Measurements from ENCODE around the gene RBMS3. TPM values are rescaled to one million over a fixed set of nuclear protein-coding genes. Genes with fewer than 3 reads are reported as not detected.
"Not testable (repeated sequence)": the region's sequence is repeated elsewhere in the genome, so short reads cannot be mapped to it uniquely, and the experiment has no call there.

RBMS3 gene
- polyA plus RNA-seq, 4 donors, result 13.0 to 43.1 (median 15.7) TPM

DNA sequence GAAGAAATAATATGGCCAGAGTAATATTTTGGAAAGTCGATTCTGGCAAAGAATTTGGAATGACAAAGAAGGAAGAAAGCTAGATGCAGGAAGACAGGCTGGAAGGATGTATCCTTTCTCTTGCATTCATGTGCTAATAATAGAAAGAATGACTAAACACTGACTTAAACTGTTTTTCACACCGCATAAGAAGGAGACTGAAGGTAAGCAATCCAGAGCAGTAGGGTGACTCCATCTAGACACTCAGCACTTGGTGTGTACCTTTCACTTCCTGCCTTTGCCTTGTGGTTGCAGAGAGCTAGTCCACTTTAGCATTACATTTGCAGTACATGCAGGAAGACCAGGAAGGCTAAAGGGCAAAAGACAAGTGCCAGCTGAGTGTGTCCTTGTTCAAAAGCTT is 234.6 kb downstream of the RBMS3 start:
- no peak for DNase-seq (ENCODE audit: low read depth in 4 of 4, low spot score in 3 of 4)

GRCh38 chr3:29516164-29516563 is 235.3 kb downstream of the RBMS3 start:
- DNase-seq (ENCODE audit: low read depth in 4 of 4, low spot score in 3 of 4), result no peak

GRCh38 chr3:29520764-29521163 is 239.9 kb downstream of the RBMS3 start:
- no peak for DNase-seq (ENCODE audit: low read depth in 4 of 4, low spot score in 3 of 4)

- DNase-seq (ENCODE audit: low read depth in 4 of 4, low spot score in 3 of 4), result no peak
Observed at GRCh38 chr3:29521293-29521692, 240.4 kb downstream of the RBMS3 start.

- no peak for DNase-seq (ENCODE audit: low read depth in 4 of 4, low spot score in 3 of 4)
Observed at GRCh38 chr3:29521751-29522150, 240.9 kb downstream of the RBMS3 start.

GRCh38 chr3:29524433-29524832 is 243.6 kb downstream of the RBMS3 start:
- not testable (repeated sequence) for DNase-seq (ENCODE audit: low read depth in 4 of 4, low spot score in 3 of 4)

GRCh38 chr3:29525254-29525881 is 244.5 kb downstream of the RBMS3 start:
- DNase-seq (ENCODE audit: low read depth in 4 of 4, low spot score in 3 of 4), result peak in 3 of 4 donors; percentile 40 to 42 (median 41)

DNA sequence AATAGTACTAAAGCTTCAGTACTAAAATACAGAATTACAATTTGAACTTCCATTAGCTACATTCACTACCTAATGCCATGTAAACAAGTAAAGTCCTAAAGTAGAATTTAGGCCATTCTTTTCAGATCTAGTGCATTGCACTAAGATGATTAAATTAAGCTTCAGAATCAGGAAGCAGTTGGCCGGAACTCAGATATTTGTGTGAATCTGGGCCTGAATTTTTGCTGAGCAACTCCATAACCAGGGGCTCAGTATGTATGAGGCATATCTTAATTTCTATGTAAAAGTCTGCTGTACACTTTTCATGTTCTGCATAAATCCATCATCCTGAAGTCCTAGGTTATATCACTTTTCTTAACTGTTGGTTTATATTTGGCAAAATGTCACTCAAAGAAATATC is 246.4 kb downstream of the RBMS3 start:
- DNase-seq (ENCODE audit: low read depth in 4 of 4, low spot score in 3 of 4), result no peak

DNA sequence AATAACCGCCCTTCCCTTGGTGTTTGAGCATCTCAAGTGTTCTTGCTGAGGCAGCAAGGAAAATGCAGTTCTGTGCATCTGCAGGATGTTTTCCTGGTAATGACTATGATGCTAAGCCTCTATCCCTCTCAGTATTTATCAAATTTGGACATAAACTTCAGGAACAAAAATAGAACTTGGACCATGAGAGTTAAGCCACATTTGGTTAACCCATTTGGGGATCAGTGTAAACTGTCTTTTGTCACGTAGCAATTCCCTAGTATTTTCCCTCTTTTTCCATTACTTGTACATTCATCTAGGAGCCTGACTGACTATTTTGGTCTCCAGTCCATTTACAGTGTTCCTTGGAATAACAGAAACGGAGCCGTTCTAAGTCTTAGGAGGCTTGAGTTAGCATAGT is 250.8 kb downstream of the RBMS3 start:
- DNase-seq (ENCODE audit: low read depth in 4 of 4, low spot score in 3 of 4), result no peak

- DNase-seq (ENCODE audit: low read depth in 4 of 4, low spot score in 3 of 4), result no peak
Observed at GRCh38 chr3:29532473-29532872, 251.6 kb downstream of the RBMS3 start.

DNA sequence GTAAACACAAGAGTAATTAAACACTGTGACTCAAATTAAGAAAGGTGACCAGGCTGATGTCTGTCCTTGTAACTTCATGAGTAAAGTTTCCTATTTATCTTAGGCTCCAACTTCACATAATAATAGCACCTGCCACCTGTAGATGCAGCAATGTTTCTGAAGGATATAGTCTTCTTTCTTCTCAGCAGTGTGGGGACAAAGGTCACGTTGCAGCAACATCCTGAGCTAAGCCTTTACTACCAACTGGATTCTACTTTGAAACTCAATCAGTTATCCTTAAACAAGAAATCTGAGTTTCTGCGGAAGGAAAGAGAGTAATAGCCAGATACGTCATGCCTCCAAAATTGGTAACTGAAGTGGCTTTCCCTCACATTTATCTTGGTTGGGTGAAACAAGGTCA is 253.1 kb downstream of the RBMS3 start:
- DNase-seq (ENCODE audit: low read depth in 4 of 4, low spot score in 3 of 4), result no peak

DNA sequence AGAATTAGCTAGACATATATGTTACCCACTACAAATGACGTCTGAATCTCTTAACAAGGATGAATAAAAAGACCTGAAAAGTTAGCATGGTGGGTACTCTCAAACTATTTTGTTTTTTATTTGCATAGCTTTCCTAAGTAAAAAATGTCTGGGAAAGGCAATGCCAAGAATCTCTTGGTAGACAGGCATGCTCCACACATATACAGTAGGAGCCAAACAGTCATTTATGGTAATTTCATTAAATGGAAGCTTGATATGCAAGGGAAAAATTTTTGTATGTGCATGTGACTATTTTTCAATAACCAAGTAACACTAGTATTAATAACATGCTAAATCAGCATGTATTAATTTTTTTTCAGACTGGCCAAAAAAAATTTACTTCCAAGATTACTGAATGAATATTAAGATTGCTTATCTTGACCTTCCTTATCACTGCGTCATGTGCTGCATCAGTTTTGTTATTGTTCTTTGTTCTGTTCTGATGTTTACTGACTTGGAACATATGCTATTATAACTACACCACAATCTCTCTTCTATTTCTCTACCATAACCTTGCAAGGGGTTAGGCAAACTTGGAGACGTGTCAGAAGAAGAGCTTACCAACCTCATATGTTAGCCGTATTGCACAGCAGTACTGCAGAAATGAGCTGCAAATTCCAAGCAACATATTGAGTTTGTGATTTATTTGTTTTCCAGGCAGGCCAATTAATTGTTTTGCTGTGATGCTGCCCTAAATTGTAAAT is 255.3 kb downstream of the RBMS3 start:
- no peak for DNase-seq (ENCODE audit: low read depth in 4 of 4, low spot score in 3 of 4)

DNA sequence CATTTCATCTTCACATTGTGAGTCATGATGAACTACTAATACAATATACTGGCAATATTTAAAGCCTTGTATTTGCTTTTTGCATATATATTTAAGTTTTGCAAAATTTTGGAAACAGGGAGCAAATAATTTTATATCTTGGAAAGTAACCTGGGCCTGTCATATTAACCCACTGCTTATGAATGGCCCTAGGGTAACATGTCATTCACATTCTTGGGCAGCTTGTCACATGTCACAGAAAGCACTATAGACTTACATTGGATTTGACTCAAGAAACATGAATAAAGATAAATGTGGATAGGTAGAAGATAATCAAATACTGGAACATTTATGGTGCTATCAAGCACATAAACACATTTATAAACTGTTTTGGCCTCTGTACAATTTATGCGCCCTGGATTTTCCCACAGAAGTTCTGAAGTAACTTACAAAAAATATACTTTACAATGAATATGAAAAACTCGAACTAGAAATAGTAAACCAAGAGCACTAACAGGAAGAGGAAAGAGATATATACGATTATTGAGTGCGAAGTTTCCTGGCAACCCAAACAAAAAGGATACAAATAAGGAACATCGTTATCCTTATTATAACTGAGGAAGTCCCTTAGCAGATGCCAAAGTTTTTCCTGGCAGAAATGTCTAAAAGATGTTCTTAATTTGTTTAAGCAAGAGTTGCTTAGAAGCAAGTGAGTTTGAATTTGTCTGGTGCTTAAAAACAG is 257.2 kb downstream of the RBMS3 start:
- DNase-seq (ENCODE audit: low read depth in 4 of 4, low spot score in 3 of 4), result no peak

DNA sequence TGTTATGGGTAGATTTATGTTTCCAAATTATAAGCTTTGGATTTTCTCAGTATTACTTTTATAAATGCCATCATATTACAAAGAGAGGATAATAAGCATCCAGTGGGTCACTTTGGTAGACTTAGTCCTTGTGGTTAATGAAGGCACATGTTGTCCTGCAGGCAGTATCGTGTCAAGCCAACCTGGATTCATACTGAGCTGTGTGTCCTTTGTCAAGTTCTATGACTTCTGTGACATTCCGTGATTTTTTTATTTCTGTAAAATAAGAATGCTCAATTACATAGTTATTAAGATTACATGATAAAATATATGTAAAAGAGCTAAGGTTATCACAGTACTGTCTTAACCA is 257.7 kb downstream of the RBMS3 start:
- DNase-seq (ENCODE audit: low read depth in 4 of 4, low spot score in 3 of 4), result no peak

GRCh38 chr3:29540544-29540943 is 259.7 kb downstream of the RBMS3 start:
- DNase-seq (ENCODE audit: low read depth in 4 of 4, low spot score in 3 of 4), result no peak

- no peak for DNase-seq (ENCODE audit: low read depth in 4 of 4, low spot score in 3 of 4)
Observed at GRCh38 chr3:29544701-29545363, 264.0 kb downstream of the RBMS3 start.

GRCh38 chr3:29545615-29546014 is 264.7 kb downstream of the RBMS3 start:
- no peak for DNase-seq (ENCODE audit: low read depth in 4 of 4, low spot score in 3 of 4)

- DNase-seq (ENCODE audit: low read depth in 4 of 4, low spot score in 3 of 4), result no peak
Observed at GRCh38 chr3:29552051-29552450, 271.2 kb downstream of the RBMS3 start.

DNA sequence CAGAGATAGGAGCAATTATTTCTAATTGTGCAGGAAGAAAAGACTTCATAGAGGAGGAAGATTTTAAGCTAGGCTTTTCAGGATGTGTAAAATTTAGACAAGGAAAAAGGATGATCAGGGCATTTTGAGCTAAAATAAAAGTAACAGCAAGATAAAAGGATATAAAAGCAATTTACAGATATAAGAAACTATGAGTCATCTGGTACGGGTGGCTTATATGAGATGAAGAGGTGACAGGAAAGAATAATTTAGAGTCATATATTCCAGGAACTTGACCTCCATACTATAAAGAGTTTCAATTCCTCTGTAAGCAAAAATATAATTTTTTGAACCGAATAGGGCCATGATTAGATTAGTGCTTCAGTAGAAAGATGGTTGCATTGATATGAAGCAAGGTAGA is 273.7 kb downstream of the RBMS3 start:
- no peak for DNase-seq (ENCODE audit: low read depth in 4 of 4, low spot score in 3 of 4)

DNA sequence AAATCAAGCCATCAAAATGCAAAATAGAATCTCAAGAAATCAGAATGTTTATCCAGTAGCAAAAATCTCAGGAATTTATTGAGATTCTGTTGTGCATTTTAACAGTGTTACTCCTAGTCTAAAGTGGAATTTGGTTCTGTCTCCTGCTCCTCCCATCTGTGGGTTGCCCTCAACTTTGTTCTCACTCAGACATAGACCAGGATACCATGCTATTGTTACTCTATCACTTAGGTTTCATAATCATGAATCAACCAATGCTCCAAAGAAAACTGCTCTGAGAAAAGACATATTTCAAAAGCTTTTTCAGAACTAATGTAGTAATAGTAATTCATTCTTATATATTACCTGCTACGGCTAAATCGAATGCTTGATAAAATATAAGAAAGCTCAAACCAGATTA is 274.7 kb downstream of the RBMS3 start:
- DNase-seq (ENCODE audit: low read depth in 4 of 4, low spot score in 3 of 4), result no peak

DNA sequence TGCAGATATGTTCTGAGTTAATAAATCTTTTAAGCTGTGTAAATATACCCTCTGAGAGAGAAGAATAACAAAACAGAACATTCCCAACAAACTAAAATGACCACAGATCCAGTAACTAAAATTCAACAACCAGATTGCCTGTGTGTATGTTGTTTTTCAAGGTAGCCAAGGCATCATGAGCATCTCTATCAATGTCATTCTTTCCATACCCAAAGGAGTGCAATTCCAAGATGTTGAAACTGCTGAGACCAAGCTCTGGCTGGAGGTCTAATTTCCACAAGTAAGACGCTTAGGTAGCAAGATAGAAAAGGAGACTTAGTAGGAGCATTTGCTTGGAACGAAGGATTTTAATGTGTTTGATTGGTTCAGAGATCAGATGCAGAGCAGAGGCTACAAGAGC is 276.3 kb downstream of the RBMS3 start:
- no peak for DNase-seq (ENCODE audit: low read depth in 4 of 4, low spot score in 3 of 4)
